Endodermal cell (in vitro differentiated cells): ENCODE data around the gene CACNA1I. TPM values are rescaled to one million over a fixed set of nuclear protein-coding genes. Genes with fewer than 3 reads are reported as not detected.

Source experiments
- DNase-seq: peaks from one replicate; pipeline ENCODE4 v3.0.0-alpha.2; 2017
- H3K27ac ChIP-seq: 2 replicates; pipeline ENCODE4 v1.5.1; 2013; ENCODE audit warnings: mild to moderate bottlenecking, low read depth, low read length, moderate library complexity
- H3K27me3 ChIP-seq: 2 replicates; pipeline ENCODE4 v1.6.1; 2013; ENCODE audit warnings: mild to moderate bottlenecking, low read length, moderate library complexity; ENCODE audit not compliant: insufficient read depth, control insufficient read depth, poor library complexity, severe bottlenecking
- H3K36me3 ChIP-seq: 2 replicates; pipeline ENCODE4 v1.7.0; 2013; ENCODE audit warnings: mild to moderate bottlenecking, low read length, moderate library complexity; ENCODE audit not compliant: control insufficient read depth, insufficient read depth
- H3K4me1 ChIP-seq: one replicate; pipeline ENCODE4 v1.7.0; 2013; ENCODE audit warnings: low read length; ENCODE audit not compliant: control insufficient read depth, insufficient read depth
- H3K4me3 ChIP-seq: 2 replicates; pipeline ENCODE4 v1.5.1; 2013; ENCODE audit warnings: mild to moderate bottlenecking, low read length, moderate library complexity
- H3K9ac ChIP-seq: 2 replicates; pipeline ENCODE4 v1.6.1; 2013; ENCODE audit warnings: mild to moderate bottlenecking, low read length, moderate library complexity; ENCODE audit not compliant: poor library complexity, severe bottlenecking; ENCODE audit errors: extremely low read depth
- H3K9me3 ChIP-seq: 2 replicates; pipeline ENCODE4 v1.6.1; 2013; ENCODE audit warnings: mild to moderate bottlenecking, low read length, moderate library complexity; ENCODE audit not compliant: control insufficient read depth
- H3K27ac Mint-ChIP-seq: 2 replicates; pipeline ENCODE4 v1.8.0; 2020; ENCODE audit warnings: mixed read lengths
- H3K27me3 Mint-ChIP-seq: 2 replicates; pipeline ENCODE4 v1.8.0; 2021; ENCODE audit warnings: mild to moderate bottlenecking, mixed read lengths; ENCODE audit not compliant: insufficient read depth
- H3K36me3 Mint-ChIP-seq: 2 replicates; pipeline ENCODE4 v1.8.0; 2020; ENCODE audit warnings: low read depth, mixed read lengths
- H3K4me1 Mint-ChIP-seq: 2 replicates; pipeline ENCODE4 v1.8.0; 2020; ENCODE audit warnings: mixed read lengths
- H3K4me3 Mint-ChIP-seq: 2 replicates; pipeline ENCODE4 v1.8.0; 2020; ENCODE audit warnings: mild to moderate bottlenecking, moderate library complexity, mixed read lengths
- H3K9me3 Mint-ChIP-seq: 2 replicates; pipeline ENCODE4 v1.8.0; 2020; ENCODE audit warnings: mild to moderate bottlenecking, mixed read lengths
- CTCF ChIP-seq: fragments of 200-600 bp; sonication (generic); conservative IDR thresholded peaks from 2 replicates; pipeline ENCODE4 v1.5.0; 2021; ENCODE audit warnings: antibody characterized with exemption, mild to moderate bottlenecking
- WGBS, 2 experiments: methylation state at CpG; one replicate each; pipeline versions ENCODE4 v1.1.5 to v1.1.7; 2013; ENCODE audit warnings: missing lambda C conversion rate in 2 of 2, mixed read lengths in 1 of 2; ENCODE audit not compliant: insufficient coverage in 1 of 2, insufficient read length in 1 of 2; 5-methylcytosine and 5-hydroxymethylcytosine counted together
- total RNA-seq, 2 donors: library from RNA; stranded (reverse); fragmentation: NEBNext Ultra II Directional in 1 of 2; extraction: Animal tissue kit (Norgen Biotek cat#: 25700) in 1 of 2; gene quantifications; 2 replicates in 1 of 2; 3 replicates in 1 of 2; pipeline ENCODE4 v1.2.1, GENCODE V29; 2021

CACNA1I gene
- total RNA-seq, 2 donors from 2014 or later, result 1.2 to 2.2 TPM

GRCh38 chr22:39719559-39720450 is 149.3 kb downstream of the CACNA1I start:
- no peaks in the 10 kb centered on the region for H3K9me3 ChIP-seq
- no peaks in the 10 kb centered on the region for H3K4me1 ChIP-seq
- no peaks in the 10 kb centered on the region for H3K36me3 Mint-ChIP-seq
- no peak overlapping the region for H3K4me3 Mint-ChIP-seq
- H3K27me3 Mint-ChIP-seq, result no peaks in the 10 kb centered on the region
- H3K4me1 Mint-ChIP-seq, result peaks cover 11% of the 10 kb centered on the region
- no peaks in the 10 kb centered on the region for H3K9me3 Mint-ChIP-seq
- no peak overlapping the region for H3K4me3 ChIP-seq
- H3K27ac ChIP-seq, result no peak overlapping the region
- WGBS, 2 experiments, result 45 to 71% methylated on average over 8 to 14 of the region's 15 CpGs
- H3K27me3 ChIP-seq, result no peaks in the 10 kb centered on the region
- no peak overlapping the region for H3K27ac Mint-ChIP-seq
- no peaks in the 10 kb centered on the region for H3K36me3 ChIP-seq
- TF ChIP-seq CTCF, result no peak
- H3K9ac ChIP-seq, result no peak overlapping the region
- DNase-seq, result peak; percentile 48

- WGBS, 2 experiments, result 76 to 79% methylated on average over 9 of the region's 9 CpGs
- no peak overlapping the region for H3K27ac Mint-ChIP-seq
- peak; percentile 38 for DNase-seq
These were observed 150.9 kb downstream of the CACNA1I start for GRCh38 chr22:39721206-39722031.

GRCh38 chr22:39722032-39722325 is 151.4 kb downstream of the CACNA1I start:
- no peak overlapping the region for H3K27ac ChIP-seq
- Mint-ChIP-seq H3K4me3 (no peak overlapping the region), H3K27me3 (no peaks in the 10 kb centered on the region), H3K27ac (no peak overlapping the region), H3K9me3 (no peaks in the 10 kb centered on the region), H3K36me3 (no peaks in the 10 kb centered on the region), H3K4me1 (peaks cover 11% of the 10 kb centered on the region)
- no peak for TF ChIP-seq CTCF
- no peak overlapping the region for H3K9ac ChIP-seq
- H3K4me3 ChIP-seq, result no peak overlapping the region
- H3K4me1 ChIP-seq, result no peaks in the 10 kb centered on the region
- H3K9me3 ChIP-seq, result no peaks in the 10 kb centered on the region
- no peaks in the 10 kb centered on the region for H3K36me3 ChIP-seq
- WGBS, 2 experiments, result 86 to 100% methylated on average over 3 to 6 of the region's 6 CpGs
- no peak for DNase-seq
- H3K27me3 ChIP-seq, result peaks cover 7% of the 10 kb centered on the region

More at GRCh38 chr22:39721206-39722031, 150.9 kb downstream of the CACNA1I start:
- H3K9ac ChIP-seq, result no peak overlapping the region
- no peaks in the 10 kb centered on the region for H3K27me3 Mint-ChIP-seq
- H3K36me3 Mint-ChIP-seq, result no peaks in the 10 kb centered on the region
- H3K27me3 ChIP-seq, result peaks cover 4% of the 10 kb centered on the region
- no peaks in the 10 kb centered on the region for H3K36me3 ChIP-seq
- no peak overlapping the region for H3K27ac ChIP-seq
- H3K9me3 Mint-ChIP-seq, result no peaks in the 10 kb centered on the region
- no peak overlapping the region for H3K4me3 ChIP-seq
- H3K4me1 ChIP-seq, result no peaks in the 10 kb centered on the region
- no peak for TF ChIP-seq CTCF
- peaks cover 11% of the 10 kb centered on the region for H3K4me1 Mint-ChIP-seq
- no peak overlapping the region for H3K4me3 Mint-ChIP-seq
- no peaks in the 10 kb centered on the region for H3K9me3 ChIP-seq
